Measurements from ENCODE around the gene SIX3. TPM values are rescaled to one million over a fixed set of nuclear protein-coding genes. Genes with fewer than 3 reads are reported as not detected.
A peak's percentile ranks its signal among the peaks of the same experiment; 100 is the strongest.

SIX3 gene
- 0.58 and 0.67 TPM in 2 replicates for polyA plus RNA-seq (2012; rRNA removed)
- polyA plus RNA-seq (2012; cell fraction: cytosol; rRNA removed) = 0.98 and 2.1 TPM in 2 replicates
- polyA plus RNA-seq (2012; cell fraction: nucleus; rRNA removed) = 0.77 and 1.7 TPM in 2 replicates

DNA sequence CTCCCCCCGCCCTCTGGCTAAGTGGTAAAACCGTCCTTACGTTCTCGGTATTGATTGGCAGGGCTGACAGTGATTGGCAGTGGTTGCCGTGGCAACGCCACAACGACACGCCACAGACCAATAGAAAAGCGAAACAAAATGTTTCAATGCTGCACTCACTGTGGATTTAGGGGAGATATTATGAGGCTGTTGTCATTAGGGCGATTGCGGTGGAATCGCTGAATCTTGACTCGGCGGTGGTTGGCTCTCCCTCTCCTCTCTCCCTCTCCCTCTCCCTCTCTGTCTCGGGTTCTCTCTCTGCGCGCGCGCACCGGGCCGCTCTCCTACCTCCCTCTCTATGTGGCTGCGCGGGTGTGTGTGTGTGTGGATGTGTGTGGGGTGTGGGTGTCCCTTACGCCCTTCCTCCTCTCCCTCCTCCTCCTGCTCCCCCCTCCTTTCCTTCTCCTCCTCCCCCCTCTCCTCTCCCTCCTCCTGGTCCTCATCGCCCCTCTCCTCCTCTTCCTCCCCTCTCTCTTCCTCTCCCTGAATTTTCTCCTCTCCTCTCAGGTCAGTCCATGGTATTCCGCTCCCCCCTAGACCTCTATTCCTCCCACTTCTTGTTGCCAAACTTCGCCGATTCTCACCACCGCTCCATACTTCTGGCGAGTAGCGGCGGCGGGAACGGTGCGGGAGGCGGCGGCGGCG, at the start of gene SIX3:
Gene SIX3, plus strand, starts transcription at position 152 of the 684 bp plus-strand sequence. Its CDS starts 403 bp downstream, at position 555.
- Histone ChIP-seq H3K36me3 (replicated peaks in 1 of 2; ENCODE audit: control insufficient read depth in 1 of 2, insufficient read depth in 2 of 2, low read length in 1 of 2) (no peaks in the 10 kb centered on the region), H3K9ac (no peak within 1 kb of the TSS), H3K79me2 (ENCODE audit: insufficient read depth) (no peaks in the 10 kb centered on the region), H3K27ac (ENCODE audit: low read depth in 2 of 2, low read length in 1 of 2) (peak within 1 kb of the TSS in 1 of 2 experiments; percentile 92; a peak in 2 of 4 replicates), H3K9me2 (no peaks in the 10 kb centered on the region), H2AFZ (ENCODE audit: low read depth) (peak within 1 kb of the TSS; percentile 31; the same call in 1 of the 2 replicates), H3F3A (replicated peaks; ENCODE audit: insufficient read depth) (peaks cover 8% of the 10 kb centered on the region), H3K9me3 (no peaks in the 10 kb centered on the region), H3K4me3 (ENCODE audit: low read depth in 2 of 2, low read length in 1 of 2) (peak within 1 kb of the TSS; percentile 56 to 60), H3K27me3 (ENCODE audit: insufficient read depth) (peaks cover 74% of the 10 kb centered on the region), H3K4me1 (ENCODE audit: control insufficient read depth in 1 of 2, insufficient read depth in 2 of 2, low read depth in 1 of 2, low read length in 1 of 2) (peaks cover 0 to 42% of the 10 kb centered on the region in 2 experiments; a peak in 2 of 4 replicates), H4K20me1 (ENCODE audit: insufficient read depth) (no peaks in the 10 kb centered on the region), H3K4me2 (peak within 1 kb of the TSS; percentile 87)
- POLR2A ChIA-PET = no interaction called here
- WGBS (ENCODE audit: low lambda C conversion rate) = 5% methylated on average over 39 of the region's 39 CpGs
- CTCF ChIA-PET = interaction anchor here (0.9 to 2.9 kb wide), 6 partner anchors 14 to 550 kb away, joined by 3 to 33 read pairs (median 14); no protein-coding TSS in a partner anchor
- DNase-seq = peak; percentile 89
- TF ChIP-seq MXI1 (IDR thresholded peaks at IDR 0.05; ENCODE audit: low read depth, low read length) = peak; percentile 83
- no peak for TF ChIP-seq EZH2phosphoT487 (IDR thresholded peaks at IDR 0.05; ENCODE audit: borderline replicate concordance, low read depth)
- no peak for TF ChIP-seq NFIC (IDR thresholded peaks at IDR 0.05; ENCODE audit: borderline replicate concordance)
- peak in 1 of 2 experiments; percentile 21; a peak in 1 of 4 replicates for TF ChIP-seq EP300 (IDR thresholded peaks at IDR 0.05; ENCODE audit: borderline replicate concordance in 1 of 2, low read depth in 1 of 2, low read length in 1 of 2)
- TF ChIP-seq, protein P1, sequence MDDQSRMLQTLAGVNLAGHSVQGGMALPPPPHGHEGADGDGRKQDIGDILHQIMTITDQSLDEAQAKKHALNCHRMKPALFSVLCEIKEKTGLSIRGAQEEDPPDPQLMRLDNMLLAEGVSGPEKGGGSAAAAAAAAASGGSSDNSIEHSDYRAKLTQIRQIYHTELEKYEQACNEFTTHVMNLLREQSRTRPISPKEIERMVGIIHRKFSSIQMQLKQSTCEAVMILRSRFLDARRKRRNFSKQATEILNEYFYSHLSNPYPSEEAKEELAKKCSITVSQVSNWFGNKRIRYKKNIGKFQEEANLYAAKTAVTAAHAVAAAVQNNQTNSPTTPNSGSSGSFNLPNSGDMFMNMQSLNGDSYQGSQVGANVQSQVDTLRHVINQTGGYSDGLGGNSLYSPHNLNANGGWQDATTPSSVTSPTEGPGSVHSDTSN (IDR thresholded peaks at IDR 0.05) = peak; percentile 96
- TF ChIP-seq NRF1 (IDR thresholded peaks at IDR 0.05; ENCODE audit: low read depth, low read length) = peak; percentile 80
- TF ChIP-seq RCOR1 (IDR thresholded peaks at IDR 0.05; ENCODE audit: low read length) = 0 out of 2 replicates have a peak, but pooled peaks have one; percentile 6
- peak; percentile 84 for TF ChIP-seq RFX5 (IDR thresholded peaks at IDR 0.05; ENCODE audit: low read length)
- no peak for TF ChIP-seq MEF2A (IDR thresholded peaks at IDR 0.05; ENCODE audit: borderline replicate concordance, low read depth)
- no peak for TF ChIP-seq FOXM1 (IDR thresholded peaks at IDR 0.05; ENCODE audit: low read depth)
- TF ChIP-seq, protein P2, sequence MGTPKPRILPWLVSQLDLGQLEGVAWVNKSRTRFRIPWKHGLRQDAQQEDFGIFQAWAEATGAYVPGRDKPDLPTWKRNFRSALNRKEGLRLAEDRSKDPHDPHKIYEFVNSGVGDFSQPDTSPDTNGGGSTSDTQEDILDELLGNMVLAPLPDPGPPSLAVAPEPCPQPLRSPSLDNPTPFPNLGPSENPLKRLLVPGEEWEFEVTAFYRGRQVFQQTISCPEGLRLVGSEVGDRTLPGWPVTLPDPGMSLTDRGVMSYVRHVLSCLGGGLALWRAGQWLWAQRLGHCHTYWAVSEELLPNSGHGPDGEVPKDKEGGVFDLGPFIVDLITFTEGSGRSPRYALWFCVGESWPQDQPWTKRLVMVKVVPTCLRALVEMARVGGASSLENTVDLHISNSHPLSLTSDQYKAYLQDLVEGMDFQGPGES (IDR thresholded peaks at IDR 0.05; ENCODE audit: low read depth, low read length) = peak; percentile 17; the same call in 1 of the 2 replicates
- TF ChIP-seq, protein P3, sequence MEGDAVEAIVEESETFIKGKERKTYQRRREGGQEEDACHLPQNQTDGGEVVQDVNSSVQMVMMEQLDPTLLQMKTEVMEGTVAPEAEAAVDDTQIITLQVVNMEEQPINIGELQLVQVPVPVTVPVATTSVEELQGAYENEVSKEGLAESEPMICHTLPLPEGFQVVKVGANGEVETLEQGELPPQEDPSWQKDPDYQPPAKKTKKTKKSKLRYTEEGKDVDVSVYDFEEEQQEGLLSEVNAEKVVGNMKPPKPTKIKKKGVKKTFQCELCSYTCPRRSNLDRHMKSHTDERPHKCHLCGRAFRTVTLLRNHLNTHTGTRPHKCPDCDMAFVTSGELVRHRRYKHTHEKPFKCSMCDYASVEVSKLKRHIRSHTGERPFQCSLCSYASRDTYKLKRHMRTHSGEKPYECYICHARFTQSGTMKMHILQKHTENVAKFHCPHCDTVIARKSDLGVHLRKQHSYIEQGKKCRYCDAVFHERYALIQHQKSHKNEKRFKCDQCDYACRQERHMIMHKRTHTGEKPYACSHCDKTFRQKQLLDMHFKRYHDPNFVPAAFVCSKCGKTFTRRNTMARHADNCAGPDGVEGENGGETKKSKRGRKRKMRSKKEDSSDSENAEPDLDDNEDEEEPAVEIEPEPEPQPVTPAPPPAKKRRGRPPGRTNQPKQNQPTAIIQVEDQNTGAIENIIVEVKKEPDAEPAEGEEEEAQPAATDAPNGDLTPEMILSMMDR (IDR thresholded peaks at IDR 0.05) = no peak
- TF ChIP-seq TAF1 (IDR thresholded peaks at IDR 0.05; ENCODE audit: borderline replicate concordance, low read depth, low read length) = no peak
